GM23248 (cell line): ENCODE results near the gene CTXN1. TPM values are rescaled to one million over a fixed set of nuclear protein-coding genes. Genes with fewer than 3 reads are reported as not detected.

Experiments used
- DNase-seq: peaks from one replicate; pipeline ENCODE4 v3.0.0-alpha.2; 2015
- H2AFZ ChIP-seq: fragments of 200-600 bp; sonication (generic); 2 replicates; pipeline ENCODE4 v1.6.1; 2016; ENCODE audit warnings: antibody characterized with exemption
- H3F3A ChIP-seq: fragments of 200-600 bp; sonication (generic); 2 replicates; pipeline ENCODE4 v1.6.1; 2016; ENCODE audit warnings: mild to moderate bottlenecking, antibody characterized with exemption, mixed run types; ENCODE audit not compliant: insufficient read depth
- H3K27ac ChIP-seq: fragments of 200-600 bp; sonication (generic); 2 replicates; pipeline ENCODE4 v1.5.1; 2016; ENCODE audit warnings: mild to moderate bottlenecking
- H3K27me3 ChIP-seq: fragments of 200-600 bp; sonication (generic); replicated peaks from 2 replicates; pipeline ENCODE4 v1.6.1; 2016; ENCODE audit warnings: mild to moderate bottlenecking; ENCODE audit not compliant: insufficient read depth
- H3K36me3 ChIP-seq: fragments of 200-600 bp; sonication (generic); 2 replicates; pipeline ENCODE4 v1.6.1; 2016; ENCODE audit warnings: low read depth, mild to moderate bottlenecking
- H3K4me1 ChIP-seq: fragments of 200-600 bp; sonication (generic); 2 replicates; pipeline ENCODE4 v1.6.1; 2016; ENCODE audit warnings: mild to moderate bottlenecking; ENCODE audit not compliant: insufficient read depth
- H3K4me2 ChIP-seq: fragments of 200-600 bp; sonication (generic); one replicate; pipeline ENCODE4 v1.6.1; 2016; ENCODE audit warnings: mild to moderate bottlenecking; ENCODE audit not compliant: unreplicated experiment
- H3K4me3 ChIP-seq: fragments of 200-600 bp; sonication (generic); 2 replicates; pipeline ENCODE4 v1.5.1; 2016; ENCODE audit warnings: mild to moderate bottlenecking
- H3K79me2 ChIP-seq: fragments of 200-600 bp; sonication (generic); 2 replicates; pipeline ENCODE4 v1.6.1; 2016; ENCODE audit warnings: mild to moderate bottlenecking; ENCODE audit not compliant: insufficient read depth
- H3K9ac ChIP-seq: fragments of 200-600 bp; sonication (generic); 2 replicates; pipeline ENCODE4 v1.6.1; 2016; ENCODE audit warnings: mild to moderate bottlenecking
- H3K9me2 ChIP-seq: fragments of 200-600 bp; sonication (generic); 2 replicates; pipeline ENCODE4 v1.6.1; 2016; ENCODE audit warnings: mixed run types, mild to moderate bottlenecking, moderate library complexity; ENCODE audit not compliant: insufficient read depth
- H3K9me3 ChIP-seq: fragments of 200-600 bp; sonication (generic); one replicate; pipeline ENCODE4 v1.6.1; 2017; ENCODE audit warnings: low read depth
- H4K20me1 ChIP-seq: fragments of 200-600 bp; sonication (generic); 2 replicates; pipeline ENCODE4 v1.6.0; 2016; ENCODE audit not compliant: insufficient read depth
- EZH2 ChIP-seq: fragments of 200-600 bp; sonication (generic); IDR thresholded peaks from 2 replicates; pipeline ENCODE4 v1.6.1; 2018; ENCODE audit warnings: antibody characterized with exemption, mild to moderate bottlenecking; ENCODE audit not compliant: insufficient read depth, poor library complexity, severe bottlenecking
- EZH2phosphoT487 ChIP-seq: fragments of 200-600 bp; sonication (generic); IDR thresholded peaks from 2 replicates; pipeline ENCODE4 v1.6.1; 2018; ENCODE audit warnings: antibody characterized with exemption, moderate library complexity, mild to moderate bottlenecking, low read depth; ENCODE audit not compliant: insufficient read depth
- WGBS, 2 experiments: methylation state at CpG; one replicate each; pipeline ENCODE4 v1.1.6; 2015 to 2017; ENCODE audit warnings: low lambda C conversion rate in 2 of 2, low coverage in 1 of 2; ENCODE audit errors: missing lambda C conversion rate in 2 of 2; 5-methylcytosine and 5-hydroxymethylcytosine counted together
- in situ Hi-C: fragments of 300-500 bp; cut with MboI; formaldehyde crosslinking; loops from 2 replicates; pipeline ENCODE4 v1.15.0; 2020
- polyA plus RNA-seq: library from polyadenylated mRNA; unstranded; fragments of >200 nt; fragmentation: Nextera tagmentation; extraction: Ambion mirVana; gene quantifications from 2 replicates; pipeline ENCODE4 v1.2.1, GENCODE V29; 2016
- total RNA-seq: library from RNA; depleted of rRNA; stranded (reverse); fragments of >200 nt; shearing (Covaris generic); gene quantifications from 2 replicates; pipeline ENCODE4 v1.2.3, GENCODE V29; 2014

Gene CTXN1
- total and polyA plus RNA-seq, 2 experiments from 2014 or later: 3.4 to 3.5 TPM

DNA sequence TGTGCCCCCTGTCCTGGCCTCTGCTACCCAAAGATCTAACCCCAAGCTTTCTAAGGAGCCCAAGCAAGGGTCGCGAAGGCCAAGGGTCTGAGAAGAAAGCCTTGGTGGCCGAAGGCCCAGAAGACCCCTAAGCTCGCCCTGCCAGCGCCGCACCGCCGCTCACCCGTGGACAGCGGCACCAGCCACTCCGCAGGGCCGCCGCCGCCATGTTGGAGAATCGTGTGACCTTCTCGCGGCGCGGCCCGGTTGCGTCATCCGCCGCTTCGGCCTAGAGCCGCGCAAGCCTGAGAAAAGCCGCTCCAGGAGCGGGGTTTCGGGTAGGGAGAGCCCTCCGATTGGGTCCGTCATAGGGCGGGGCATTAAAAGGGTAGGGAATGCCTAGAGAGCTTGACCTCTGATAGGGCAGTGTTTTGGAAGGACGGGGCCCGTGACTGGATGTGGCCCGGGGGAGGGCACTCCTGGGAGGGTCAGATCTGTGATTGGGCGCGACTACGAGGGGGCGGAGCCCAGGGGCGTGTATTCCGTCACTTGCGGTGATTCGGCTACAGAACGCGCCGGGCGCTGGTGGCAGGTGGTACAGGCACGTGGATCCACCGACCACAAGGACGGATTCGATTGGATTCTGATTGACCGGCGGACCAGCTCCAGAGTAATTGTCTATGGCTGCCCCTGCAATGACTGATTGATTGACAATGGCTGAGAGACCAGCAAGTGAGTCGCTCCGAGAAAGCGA, 17.7 kb upstream of the CTXN1 start, which contains the start of gene TIMM44:
Gene TIMM44, minus strand, starts transcription at position 223 of the 733 bp plus-strand sequence. Its CDS starts 15 bp downstream, at position 208.
- H3K9me3 ChIP-seq: no peaks in the 10 kb centered on the region
- peaks cover 5% of the 10 kb centered on the region; the same call in 1 of the 2 replicates for H3K4me1 ChIP-seq
- H3K27me3 ChIP-seq: no peaks in the 10 kb centered on the region
- no peaks in the 10 kb centered on the region for H3K9me2 ChIP-seq
- H3K27ac ChIP-seq: peak within 1 kb of the TSS; percentile 87
- peak; percentile 100 for DNase-seq
- peak within 1 kb of the TSS; percentile 99 for H3K9ac ChIP-seq
- peak within 1 kb of the TSS; percentile 96 for H3K4me3 ChIP-seq
- no peak for TF ChIP-seq EZH2phosphoT487
- no peak for TF ChIP-seq EZH2
- H3F3A ChIP-seq: no peaks in the 10 kb centered on the region
- in situ Hi-C loops: no loop called here
- peak within 1 kb of the TSS; percentile 92 for H2AFZ ChIP-seq
- WGBS, 2 experiments: 1 to 2% methylated on average over 42 to 53 of the region's 56 CpGs
- H4K20me1 ChIP-seq: no peaks in the 10 kb centered on the region
- peaks cover 47% of the 10 kb centered on the region for H3K79me2 ChIP-seq
- H3K36me3 ChIP-seq: peaks cover 5% of the 10 kb centered on the region; the same call in 1 of the 2 replicates
- peak within 1 kb of the TSS; percentile 86 for H3K4me2 ChIP-seq

DNA sequence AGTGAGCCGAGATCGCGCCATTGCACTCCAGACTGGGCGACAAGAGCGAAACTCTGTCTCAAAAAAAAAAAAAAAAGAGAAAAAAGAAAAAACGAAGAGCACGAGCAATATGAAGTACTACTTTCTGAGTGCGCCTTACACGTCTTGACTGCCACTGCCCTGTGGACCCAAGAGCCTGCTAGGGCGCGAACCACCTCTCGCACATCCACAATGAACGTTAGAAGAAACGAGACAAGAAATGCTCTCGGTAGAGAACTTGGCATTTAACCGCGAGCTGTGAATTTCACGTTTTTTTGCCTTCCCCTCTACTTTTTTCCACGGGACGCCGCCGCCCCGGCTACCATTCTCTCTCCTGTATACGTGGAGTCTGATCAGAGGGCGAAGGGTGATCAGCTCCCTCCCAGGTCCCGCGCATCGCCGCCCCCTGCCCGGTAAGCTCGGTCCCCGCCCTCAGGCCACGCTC, 17.1 kb upstream of the CTXN1 start:
- H4K20me1 ChIP-seq: no peaks in the 10 kb centered on the region
- H3K79me2 ChIP-seq: peaks cover 53% of the 10 kb centered on the region
- H3K27me3 ChIP-seq: no peaks in the 10 kb centered on the region
- no peaks in the 10 kb centered on the region for H3K9me2 ChIP-seq
- WGBS, 2 experiments: 6 to 9% methylated on average over 25 to 33 of the region's 33 CpGs
- in situ Hi-C loops: no loop called here
- H3K4me1 ChIP-seq: peaks cover 5% of the 10 kb centered on the region; the same call in 1 of the 2 replicates
- peak overlapping the region; percentile 87 for H3K27ac ChIP-seq
- peak overlapping the region; percentile 96 for H3K4me3 ChIP-seq
- H2AFZ ChIP-seq: peak overlapping the region; percentile 83
- DNase-seq: peak; percentile 50
- peaks cover 11% of the 10 kb centered on the region; the same call in 1 of the 2 replicates for H3K36me3 ChIP-seq
- no peaks in the 10 kb centered on the region for H3F3A ChIP-seq
- peak overlapping the region; percentile 84 for H3K4me2 ChIP-seq
- H3K9ac ChIP-seq: peak overlapping the region; percentile 99
- no peak for TF ChIP-seq EZH2
- TF ChIP-seq EZH2phosphoT487: no peak
- no peaks in the 10 kb centered on the region for H3K9me3 ChIP-seq

DNA sequence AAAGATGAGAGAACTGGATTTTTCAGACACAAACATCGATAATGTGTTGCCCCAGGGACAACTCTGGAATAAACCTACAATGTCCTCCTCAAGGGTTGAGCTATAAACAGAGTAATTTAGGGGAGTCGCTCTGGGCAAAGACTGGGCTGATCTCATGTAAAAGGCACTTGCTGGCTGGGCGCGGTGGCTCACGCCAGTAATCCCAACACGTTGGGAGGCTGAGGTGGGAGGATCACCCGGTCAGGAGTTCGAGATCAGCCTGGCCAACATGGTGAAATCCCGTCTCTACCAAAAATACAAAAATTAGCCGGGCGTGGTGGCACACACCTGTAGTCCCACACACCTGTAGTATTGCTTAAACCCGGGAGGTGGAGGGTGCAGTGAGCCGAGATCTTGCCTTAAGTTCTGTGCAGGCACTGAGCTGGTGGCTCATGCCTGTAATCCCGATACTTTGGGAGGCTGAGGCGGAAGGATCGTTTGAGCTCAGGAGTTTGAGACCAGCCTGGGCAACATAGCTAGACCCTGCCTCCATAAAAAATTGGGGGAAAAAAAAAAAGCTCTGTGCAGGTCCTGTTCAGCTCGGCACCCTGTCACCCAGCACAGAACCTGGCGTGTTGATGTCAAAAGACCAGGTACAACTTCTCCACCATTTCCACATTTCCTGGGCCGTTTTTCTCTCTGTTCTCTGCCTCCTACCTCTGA, 16.1 kb upstream of the CTXN1 start:
- Histone ChIP-seq H3K36me3 (peaks cover 15% of the 10 kb centered on the region; the same call in 1 of the 2 replicates), H3F3A (no peaks in the 10 kb centered on the region), H3K4me3 (peak overlapping the region; percentile 96), H2AFZ (no peak overlapping the region), H4K20me1 (no peaks in the 10 kb centered on the region), H3K4me1 (peaks cover 5% of the 10 kb centered on the region; the same call in 1 of the 2 replicates), H3K4me2 (peak overlapping the region; percentile 84), H3K9me2 (no peaks in the 10 kb centered on the region), H3K27ac (no peak overlapping the region), H3K9ac (peak overlapping the region; percentile 99; the same call in 1 of the 2 replicates), H3K27me3 (no peaks in the 10 kb centered on the region), H3K79me2 (peaks cover 59% of the 10 kb centered on the region), H3K9me3 (no peaks in the 10 kb centered on the region)
- no peak for TF ChIP-seq EZH2phosphoT487
- no peak for TF ChIP-seq EZH2
- 89 to 92% methylated on average over 19 of the region's 19 CpGs for WGBS, 2 experiments
- DNase-seq: no peak
- in situ Hi-C loops: no loop called here

DNA sequence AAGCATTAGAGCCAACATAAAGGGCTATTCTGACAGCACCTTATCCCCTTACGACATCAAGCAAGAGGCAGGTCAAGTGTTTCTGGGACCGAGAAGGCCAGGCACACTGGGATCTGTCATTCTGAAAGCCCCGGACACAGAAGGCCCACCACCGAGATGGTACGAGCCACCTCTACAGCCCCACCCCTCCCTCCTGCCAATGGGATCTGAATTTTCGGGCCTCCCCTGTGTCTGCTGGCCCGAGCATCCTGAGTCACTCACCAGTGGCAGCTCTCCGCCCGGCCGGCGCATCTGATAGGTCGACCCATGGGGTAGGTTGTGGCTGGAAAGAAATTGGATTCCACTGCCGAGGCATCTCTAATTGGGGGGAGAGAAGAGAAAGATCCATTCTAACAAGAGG, 14.9 kb upstream of the CTXN1 start:
- no peak overlapping the region for H3K9ac ChIP-seq
- in situ Hi-C loops: no loop called here
- H3K9me3 ChIP-seq: no peaks in the 10 kb centered on the region
- no peak overlapping the region for H3K4me2 ChIP-seq
- peaks cover 26% of the 10 kb centered on the region; the same call in 1 of the 2 replicates for H3K36me3 ChIP-seq
- H3K9me2 ChIP-seq: no peaks in the 10 kb centered on the region
- TF ChIP-seq EZH2phosphoT487 (no peak), EZH2 (no peak)
- no peak for DNase-seq
- H2AFZ ChIP-seq: no peak overlapping the region
- peaks cover 5% of the 10 kb centered on the region; the same call in 1 of the 2 replicates for H3K4me1 ChIP-seq
- no peaks in the 10 kb centered on the region for H3F3A ChIP-seq
- no peaks in the 10 kb centered on the region for H3K27me3 ChIP-seq
- no peaks in the 10 kb centered on the region for H4K20me1 ChIP-seq
- no peak overlapping the region for H3K27ac ChIP-seq
- no peak overlapping the region for H3K4me3 ChIP-seq
- 88 to 91% methylated on average over 13 of the region's 13 CpGs for WGBS, 2 experiments
- H3K79me2 ChIP-seq: peaks cover 69% of the 10 kb centered on the region
